Lung (tissue), 12 donors: Measurements from ENCODE around the gene DTWD2. TPM values are rescaled to one million over a fixed set of nuclear protein-coding genes. Genes with fewer than 3 reads are reported as not detected.
"Not testable (repeated sequence)": the region's sequence is repeated elsewhere in the genome, so short reads cannot be mapped to it uniquely, and the experiment has no call there.

Source experiments
- ATAC-seq: fragments of 200-7000 bp; cut with Tn5 transposase; one replicate; pipeline ENCODE4 v1.9.1; 2020; ENCODE audit warnings: moderate number of reproducible peaks; ENCODE audit not compliant: insufficient read depth, low FRiP score
- DNase-seq, 3 donors: peaks; one replicate each; pipeline ENCODE4 v3.0.0-alpha.2; 2013 to 2017
- H3K27ac ChIP-seq, 2 donors: one replicate each; pipeline ENCODE4 v1.5.1; 2013; ENCODE audit warnings: mild to moderate bottlenecking in 2 of 2, moderate library complexity in 2 of 2, control low read depth in 1 of 2, inconsistent platforms in 1 of 2, low read depth in 1 of 2, low read length in 1 of 2
- H3K27me3 ChIP-seq, 3 donors: one replicate each; pipeline ENCODE4 v1.5.1; 2013; ENCODE audit warnings: low read length in 2 of 3; ENCODE audit not compliant: control insufficient read depth in 3 of 3, insufficient read depth in 3 of 3
- H3K36me3 ChIP-seq, 4 donors: one replicate each; pipeline ENCODE4 v1.5.1; 2013; ENCODE audit warnings: low read length in 4 of 4, mild to moderate bottlenecking in 1 of 4, moderate library complexity in 1 of 4; ENCODE audit not compliant: control insufficient read depth in 4 of 4, insufficient read depth in 4 of 4
- H3K4me1 ChIP-seq, 5 donors: one replicate each; pipeline ENCODE4 v1.5.1; 2013; ENCODE audit warnings: low read length in 5 of 5, mild to moderate bottlenecking in 2 of 5, moderate library complexity in 1 of 5; ENCODE audit not compliant: control insufficient read depth in 5 of 5, insufficient read depth in 5 of 5
- H3K4me3 ChIP-seq: one replicate; pipeline ENCODE4 v1.5.1; 2013; ENCODE audit warnings: mild to moderate bottlenecking, control low read depth, moderate library complexity
- H3K9ac ChIP-seq, 2 donors: one replicate each; pipeline ENCODE4 v1.5.1; 2013; ENCODE audit warnings: low read length in 2 of 2, control low read depth in 1 of 2; ENCODE audit not compliant: insufficient read depth in 1 of 2
- H3K9me3 ChIP-seq, 4 donors: one replicate each; pipeline ENCODE4 v1.5.1; 2013; ENCODE audit warnings: low read length in 3 of 4, mild to moderate bottlenecking in 1 of 4, moderate library complexity in 1 of 4; ENCODE audit not compliant: control insufficient read depth in 4 of 4, insufficient read depth in 3 of 4
- WGBS, 2 donors: extraction: QIAGEN DNeasy Blood & Tissue Kit; methylation state at CpG; one replicate each; pipeline ENCODE4 v1.1.7; 2013; 5-methylcytosine and 5-hydroxymethylcytosine counted together
- polyA plus RNA-seq, 2 donors: library from polyadenylated mRNA; stranded (reverse); fragments of 200-250 nt; gene quantifications; one replicate each; pipeline ENCODE4 v1.2.1, GENCODE V29; 2013
- total RNA-seq, 2 donors: library from RNA; depleted of rRNA in 1 of 2; stranded (reverse); fragments of >200 nt in 1 of 2; gene quantifications; one replicate each; pipeline ENCODE4 v1.2.1, GENCODE V29; 2014 to 2021
- TF ChIP-seq, protein P1 (sequence below): IDR thresholded peaks from 2 replicates; pipeline ENCODE4 v1.5.1; 2012; ENCODE audit warnings: mild to moderate bottlenecking; ENCODE audit errors: control extremely low read depth, extremely low read depth
- donor health status: control.
- donor health status: control.
- donor health status: Bipolar disorder and iron deficiency.
- donor health status: healthy.
- donor health status: DM: yes; HTN: yes; CAD: no.

Gene DTWD2
- total and polyA plus RNA-seq, 4 donors: 1.7 to 11.4 (median 5.2) TPM

DNA sequence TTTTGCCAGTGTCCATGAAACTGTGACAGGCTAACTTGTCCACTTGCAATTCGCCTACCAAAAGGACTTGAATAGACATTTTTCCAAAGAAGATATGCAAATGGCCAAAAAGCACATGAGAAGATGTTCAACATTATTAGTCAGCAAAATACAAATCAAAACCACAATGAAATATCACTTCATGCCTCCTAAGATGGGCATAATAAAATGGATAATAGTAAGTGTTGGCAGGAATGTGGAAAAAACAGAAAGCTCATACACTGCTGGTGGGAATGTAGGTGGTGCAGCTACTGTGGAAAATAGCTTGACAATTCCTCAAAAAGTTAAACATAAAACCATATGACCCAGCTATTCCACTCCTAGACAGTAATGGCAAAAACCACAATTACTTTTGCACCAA is 7.9 kb downstream of the DTWD2 start:
- Histone ChIP-seq H3K27me3 (no peaks in the 10 kb centered on the region), H3K4me1 (no peaks in the 10 kb centered on the region), H3K36me3 (no peaks in the 10 kb centered on the region), H3K4me3 (no peak overlapping the region), H3K9me3 (no peaks in the 10 kb centered on the region), H3K27ac (no peak overlapping the region), H3K9ac (no peak overlapping the region)
- 93 to 100% methylated on average over 1 of the region's 1 CpG for WGBS, 2 donors
- TF ChIP-seq, protein P1, sequence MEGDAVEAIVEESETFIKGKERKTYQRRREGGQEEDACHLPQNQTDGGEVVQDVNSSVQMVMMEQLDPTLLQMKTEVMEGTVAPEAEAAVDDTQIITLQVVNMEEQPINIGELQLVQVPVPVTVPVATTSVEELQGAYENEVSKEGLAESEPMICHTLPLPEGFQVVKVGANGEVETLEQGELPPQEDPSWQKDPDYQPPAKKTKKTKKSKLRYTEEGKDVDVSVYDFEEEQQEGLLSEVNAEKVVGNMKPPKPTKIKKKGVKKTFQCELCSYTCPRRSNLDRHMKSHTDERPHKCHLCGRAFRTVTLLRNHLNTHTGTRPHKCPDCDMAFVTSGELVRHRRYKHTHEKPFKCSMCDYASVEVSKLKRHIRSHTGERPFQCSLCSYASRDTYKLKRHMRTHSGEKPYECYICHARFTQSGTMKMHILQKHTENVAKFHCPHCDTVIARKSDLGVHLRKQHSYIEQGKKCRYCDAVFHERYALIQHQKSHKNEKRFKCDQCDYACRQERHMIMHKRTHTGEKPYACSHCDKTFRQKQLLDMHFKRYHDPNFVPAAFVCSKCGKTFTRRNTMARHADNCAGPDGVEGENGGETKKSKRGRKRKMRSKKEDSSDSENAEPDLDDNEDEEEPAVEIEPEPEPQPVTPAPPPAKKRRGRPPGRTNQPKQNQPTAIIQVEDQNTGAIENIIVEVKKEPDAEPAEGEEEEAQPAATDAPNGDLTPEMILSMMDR: no peak
- DNase-seq (no peak), ATAC-seq (no peak)

DNA sequence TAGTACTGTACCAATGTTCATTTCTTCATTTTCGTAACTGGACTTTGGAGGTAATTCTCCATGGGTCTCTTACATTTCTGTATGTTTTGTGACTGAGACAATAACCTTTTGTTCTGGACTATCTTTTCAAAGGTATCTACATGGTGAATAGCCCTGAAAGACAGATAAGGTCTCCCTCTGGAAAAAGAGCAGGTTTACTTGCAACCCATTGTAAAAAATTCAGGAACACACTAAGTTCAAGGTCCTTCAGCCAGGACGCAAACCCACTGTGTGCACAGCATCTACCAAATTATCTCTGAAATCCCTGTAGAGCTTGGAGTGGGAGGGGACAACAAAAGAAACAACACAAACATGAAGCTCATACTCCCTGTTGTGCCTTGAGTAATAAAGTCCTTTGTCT is 8.3 kb downstream of the DTWD2 start:
- no peak for ATAC-seq

DNA sequence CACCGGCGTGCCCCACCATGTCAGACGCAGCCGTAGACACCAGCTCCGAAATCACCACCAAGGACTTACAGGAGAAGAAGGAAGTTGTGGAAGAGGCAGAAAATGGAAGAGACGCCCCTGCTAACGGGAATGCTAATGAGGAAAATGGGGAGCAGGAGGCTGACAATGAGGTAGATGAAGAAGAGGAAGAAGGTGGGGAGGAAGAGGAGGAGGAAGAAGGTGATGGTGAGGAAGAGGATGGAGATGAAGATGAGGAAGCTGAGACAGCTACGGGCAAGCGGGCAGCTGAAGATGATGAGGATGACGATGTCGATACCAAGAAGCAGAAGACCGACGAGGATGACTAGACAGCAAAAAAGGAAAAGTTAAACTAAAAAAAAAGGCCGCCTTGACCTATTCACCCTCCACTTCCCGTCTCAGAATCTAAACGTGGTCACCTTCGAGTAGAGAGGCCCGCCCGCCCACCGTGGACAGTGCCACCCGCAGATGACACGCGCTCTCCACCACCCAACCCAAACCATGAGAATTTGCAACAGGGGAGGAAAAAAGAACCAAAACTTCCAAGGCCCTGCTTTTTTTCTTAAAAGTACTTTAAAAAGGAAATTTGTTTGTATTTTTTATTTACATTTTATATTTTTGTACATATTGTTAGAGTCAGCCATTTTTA is 14.4 kb downstream of the DTWD2 start:
- H3K36me3 ChIP-seq, H3K4me1 ChIP-seq, H3K9me3 ChIP-seq, H3K9ac ChIP-seq, H3K27ac ChIP-seq, H3K27me3 ChIP-seq, ATAC-seq, H3K4me3 ChIP-seq, DNase-seq: not testable (repeated sequence)
- 95% methylated on average over 23 of the region's 23 CpGs for WGBS, 2 donors

More for the DNA sequence above, 8.3 kb downstream of the DTWD2 start:
- no peak overlapping the region for H3K9ac ChIP-seq
- no peak overlapping the region for H3K27ac ChIP-seq
- no peak overlapping the region for H3K4me3 ChIP-seq
- no peaks in the 10 kb centered on the region for H3K9me3 ChIP-seq
- WGBS, 2 donors: 89 to 98% methylated on average over 2 of the region's 2 CpGs
- H3K4me1 ChIP-seq: no peaks in the 10 kb centered on the region
- no peaks in the 10 kb centered on the region for H3K27me3 ChIP-seq
- no peak for DNase-seq
- TF ChIP-seq, protein P1: no peak
- H3K36me3 ChIP-seq: no peaks in the 10 kb centered on the region

DNA sequence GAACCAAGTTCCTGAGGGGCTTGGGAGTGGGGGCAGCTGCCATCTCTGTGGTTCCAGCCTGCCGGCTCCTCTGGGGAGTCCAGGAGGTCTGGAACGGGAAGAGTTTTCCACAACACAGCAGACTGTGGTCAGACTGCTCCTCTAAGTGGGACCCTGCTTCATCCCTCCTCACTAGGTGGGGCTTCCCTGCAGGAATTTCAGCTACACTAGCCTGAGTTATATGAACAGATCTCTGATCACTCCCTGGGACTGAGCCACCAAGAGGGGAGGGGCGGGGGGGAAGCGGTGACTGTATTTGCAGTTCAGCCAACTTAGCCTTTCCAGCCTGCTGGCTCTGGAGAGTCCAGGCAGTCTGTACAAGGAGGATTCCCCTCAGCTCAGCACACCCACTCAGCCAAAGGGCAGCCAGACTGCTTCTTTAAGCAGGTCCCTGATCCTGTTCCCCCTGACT is 19.4 kb downstream of the DTWD2 start:
- Histone ChIP-seq H3K36me3 (no peaks in the 10 kb centered on the region), H3K4me3 (no peak overlapping the region), H3K9ac (no peak overlapping the region), H3K27me3 (no peaks in the 10 kb centered on the region), H3K27ac (no peak overlapping the region), H3K9me3 (no peaks in the 10 kb centered on the region), H3K4me1 (peaks cover 0 to 1% (median 0%) of the 10 kb centered on the region in 5 donors)
- WGBS, 2 donors: 76 to 83% methylated on average over 4 of the region's 4 CpGs
- ATAC-seq: no peak
- DNase-seq: peak; percentile 20 to 44 (median 28)
- TF ChIP-seq, protein P1: no peak
